Common myeloid progenitor, CD34-positive (primary cell): ENCODE measurements around the gene EIF3M.
"Not testable (repeated sequence)": the region's sequence is repeated elsewhere in the genome, so short reads cannot be mapped to it uniquely, and the experiment has no call there.

Experiments used
- CTCF ChIA-PET: fragments of 350-600 bp; sonication (Branson Sonifier 250); formaldehyde crosslinking; loops from one replicate; lab custom pipeline; 2021; ENCODE audit warnings: antibody characterized with exemption; lab: Charles Lee
- POLR2A ChIA-PET: fragments of 350-600 bp; sonication (Branson Sonifier 250); formaldehyde crosslinking; loops from one replicate; lab custom pipeline; 2021; ENCODE audit warnings: antibody characterized with exemption; lab: Charles Lee
- DNase-seq, 3 donors: peaks; one replicate each; pipeline versions ENCODE4 v3.0.0 to v3.0.0-alpha.2; 2013
- H3K27ac ChIP-seq, 2 experiments: 1 replicate in 1 of 2; 2 replicates in 1 of 2; pipeline ENCODE4 v1.7.0; 2013; ENCODE audit warnings: inconsistent platforms in 2 of 2, low read length in 2 of 2, mild to moderate bottlenecking in 2 of 2, low read depth in 1 of 2, moderate library complexity in 1 of 2; ENCODE audit not compliant: severe bottlenecking in 2 of 2, insufficient read depth in 1 of 2, poor library complexity in 1 of 2
- H3K27me3 ChIP-seq, 5 experiments: replicated peaks in 2 of 5; 1 replicate in 3 of 5; 2 replicates in 2 of 5; pipeline versions ENCODE4 v1.6.1 to v1.7.0; 2013; ENCODE audit warnings: low read length in 4 of 5, mild to moderate bottlenecking in 2 of 5, moderate library complexity in 2 of 5, inconsistent platforms in 1 of 5; ENCODE audit not compliant: insufficient read depth in 5 of 5, control insufficient read depth in 4 of 5
- H3K36me3 ChIP-seq, 4 experiments: 1 replicate in 2 of 4; 2 replicates in 2 of 4; pipeline versions ENCODE4 v1.6.1 to v1.7.0; 2013; ENCODE audit warnings: low read length in 3 of 4, control low read depth in 1 of 4, mild to moderate bottlenecking in 1 of 4; ENCODE audit not compliant: control insufficient read depth in 4 of 4, insufficient read depth in 4 of 4
- H3K4me1 ChIP-seq, 4 experiments: 1 replicate in 3 of 4; 2 replicates in 1 of 4; pipeline versions ENCODE4 v1.6.1 to v1.7.1; 2013; ENCODE audit warnings: low read length in 3 of 4, mild to moderate bottlenecking in 3 of 4, control low read depth in 1 of 4, inconsistent platforms in 1 of 4, moderate library complexity in 1 of 4; ENCODE audit not compliant: control insufficient read depth in 4 of 4, insufficient read depth in 4 of 4; ENCODE audit errors: control extremely low read depth in 1 of 4
- H3K4me3 ChIP-seq, 7 experiments: 1 replicate in 4 of 7; 2 replicates in 3 of 7; pipeline versions ENCODE4 v1.5.1 to v1.7.0; 2013; ENCODE audit warnings: mild to moderate bottlenecking in 7 of 7, low read length in 6 of 7, moderate library complexity in 6 of 7, inconsistent platforms in 2 of 7, low read depth in 2 of 7, control low read depth in 1 of 7; ENCODE audit not compliant: insufficient read depth in 4 of 7, control insufficient read depth in 1 of 7; ENCODE audit errors: extremely low read depth in 1 of 7
- H3K9me3 ChIP-seq, 5 experiments: 1 replicate in 4 of 5; 2 replicates in 1 of 5; pipeline versions ENCODE4 v1.6.1 to v1.7.1; 2013; ENCODE audit warnings: low read length in 4 of 5, mild to moderate bottlenecking in 2 of 5, inconsistent platforms in 1 of 5, low read depth in 1 of 5, moderate library complexity in 1 of 5; ENCODE audit not compliant: control insufficient read depth in 4 of 5, insufficient read depth in 2 of 5; ENCODE audit errors: control extremely low read depth in 1 of 5
- WGBS: methylation state at CpG from one replicate; pipeline ENCODE4 v1.1.5; 2013; ENCODE audit not compliant: insufficient coverage; 5-methylcytosine and 5-hydroxymethylcytosine counted together

Gene EIF3M

GRCh38 chr11:32586576-32587190 is 3.1 kb downstream of the EIF3M start:
- 60% methylated on average over 3 of the region's 4 CpGs for WGBS
- no peaks in the 10 kb centered on the region for H3K27me3 ChIP-seq
- no peak overlapping the region for H3K4me3 ChIP-seq
- no peaks in the 10 kb centered on the region for H3K9me3 ChIP-seq
- H3K27ac ChIP-seq, result no peak overlapping the region
- ChIA-PET POLR2A (interaction anchor here (0.6 kb wide), 1 partner anchor 159 kb away, joined by 4 read pairs; no protein-coding TSS in a partner anchor), CTCF (interaction anchor here (0.8 to 1.5 kb wide), 5 partner anchors 9 to 200 kb away, joined by 3 to 4 read pairs (median 3); no protein-coding TSS in a partner anchor)
- peak; percentile 45 to 65 (median 57) for DNase-seq
- H3K4me1 ChIP-seq, result peaks cover 13 to 42% (median 22%) of the 10 kb centered on the region in 4 experiments
- H3K36me3 ChIP-seq, result peaks cover 16 to 34% (median 29%) of the 10 kb centered on the region in 4 experiments

GRCh38 chr11:32594272-32594671 is 10.6 kb downstream of the EIF3M start:
- POLR2A ChIA-PET, result no interaction called here
- CTCF ChIA-PET, result interaction anchor here (1.0 to 1.2 kb wide), 3 partner anchors 190 to 261 kb away, joined by 3 read pairs; no protein-coding TSS in a partner anchor

GRCh38 chr11:32596114-32596513 is 12.5 kb downstream of the EIF3M start:
- 96% methylated on average over 10 of the region's 14 CpGs for WGBS
- H3K27ac ChIP-seq, POLR2A ChIA-PET, H3K27me3 ChIP-seq, H3K9me3 ChIP-seq, DNase-seq, H3K4me3 ChIP-seq: not testable (repeated sequence)
- H3K4me1 ChIP-seq, result peaks cover 0 to 41% (median 9%) of the 10 kb centered on the region in 4 experiments
- H3K36me3 ChIP-seq, result peaks cover 18 to 75% (median 47%) of the 10 kb centered on the region in 4 experiments
- CTCF ChIA-PET, result interaction anchor here (0.8 kb wide), 1 partner anchor 19 kb away, joined by 4 read pairs; no protein-coding TSS in a partner anchor

More at GRCh38 chr11:32594272-32594671, 10.6 kb downstream of the EIF3M start:
- DNase-seq, result peak; percentile 31 to 85 (median 81)
- Histone ChIP-seq H3K36me3 (peaks cover 29 to 83% (median 57%) of the 10 kb centered on the region in 4 experiments), H3K4me1 (peaks cover 0 to 41% (median 9%) of the 10 kb centered on the region in 4 experiments), H3K9me3 (no peaks in the 10 kb centered on the region), H3K27ac (no peak overlapping the region), H3K27me3 (no peaks in the 10 kb centered on the region), H3K4me3 (no peak overlapping the region)

- ChIA-PET CTCF (interaction anchor here (1.2 to 1.5 kb wide), 2 partner anchors 11 to 13 kb away, joined by 3 to 4 read pairs; no protein-coding TSS in a partner anchor), POLR2A (no interaction called here)
- Histone ChIP-seq H3K9me3 (no peaks in the 10 kb centered on the region), H3K27me3 (no peaks in the 10 kb centered on the region), H3K4me3 (no peak overlapping the region), H3K27ac (no peak overlapping the region), H3K36me3 (peaks cover 8 to 73% (median 43%) of the 10 kb centered on the region in 4 experiments), H3K4me1 (peaks cover 0 to 24% (median 11%) of the 10 kb centered on the region in 4 experiments)
- DNase-seq, result no peak
- WGBS, result 100% methylated on average over 1 of the region's 1 CpG
Observed at GRCh38 chr11:32597921-32598320, 14.3 kb downstream of the EIF3M start.

- H3K27ac ChIP-seq, result no peak overlapping the region
- DNase-seq, result peak in 2 of 3 donors; percentile 29 to 31
- POLR2A ChIA-PET, result interaction anchor here (0.6 kb wide), 1 partner anchor 269 kb away, joined by 3 read pairs; no protein-coding TSS in a partner anchor
- H3K9me3 ChIP-seq, result peaks cover 0 to 2% (median 0%) of the 10 kb centered on the region in 5 experiments
- H3K27me3 ChIP-seq, result no peaks in the 10 kb centered on the region
- H3K36me3 ChIP-seq, result peaks cover 12 to 66% (median 30%) of the 10 kb centered on the region in 4 experiments
- H3K4me1 ChIP-seq, result peaks cover 0 to 10% (median 2%) of the 10 kb centered on the region in 4 experiments
- no CpG with 5 or more reads among the region's 4 CpGs for WGBS
- no peak overlapping the region for H3K4me3 ChIP-seq
- CTCF ChIA-PET, result no interaction called here
Observed at GRCh38 chr11:32602657-32603415, 19.2 kb downstream of the EIF3M start.

GRCh38 chr11:32606220-32606619 is 22.6 kb downstream of the EIF3M start:
- Histone ChIP-seq H3K36me3 (peaks cover 7 to 47% (median 24%) of the 10 kb centered on the region in 4 experiments), H3K4me3 (no peak overlapping the region), H3K27me3 (no peaks in the 10 kb centered on the region), H3K9me3 (peaks cover 0 to 5% (median 1%) of the 10 kb centered on the region in 5 experiments), H3K4me1 (peaks cover 0 to 8% (median 0%) of the 10 kb centered on the region in 4 experiments), H3K27ac (no peak overlapping the region)
- ChIA-PET POLR2A (no interaction called here), CTCF (interaction anchor here (0.9 kb wide), 2 partner anchors 15 to 221 kb away, joined by 3 read pairs; no protein-coding TSS in a partner anchor)
- no peak for DNase-seq
